B cell (primary cell): ENCODE results near the gene C1orf174.

Source experiments
- CTCF ChIP-seq: fragments of 200-600 bp; IDR thresholded peaks from one replicate; pipeline ENCODE4 v1.8.0; 2022; ENCODE audit warnings: antibody characterized with exemption, mild to moderate bottlenecking
- EZH2 ChIP-seq: IDR thresholded peaks from 2 replicates; pipeline ENCODE4 v1.6.1; 2012; ENCODE audit warnings: borderline replicate concordance, low read depth, mild to moderate bottlenecking, moderate library complexity, low read length; ENCODE audit not compliant: insufficient read depth, poor library complexity, severe bottlenecking

GRCh38 chr1:3932156-3932919 lies 32.3 kb upstream of the C1orf174 start:
- no peak for TF ChIP-seq CTCF
- no peak for TF ChIP-seq EZH2
